HG02642 (cell line): ENCODE measurements around the gene P2RX5.
"Not testable (repeated sequence)": the region's sequence is repeated elsewhere in the genome, so short reads cannot be mapped to it uniquely, and the experiment has no call there.

Source experiments
- ATAC-seq: cut with Tn5 transposase; IDR thresholded peaks from one replicate; pipeline ENCODE4 v1.9.1; 2021; ENCODE audit warnings: mild to moderate bottlenecking; ENCODE audit not compliant: unreplicated experiment, poor library complexity

Gene P2RX5

GRCh38 chr17:3715296-3715695, 19.3 kb upstream of the P2RX5 start:
- ATAC-seq = no peak

GRCh38 chr17:3712811-3713463, 17.0 kb upstream of the P2RX5 start:
- ATAC-seq = no peak

- ATAC-seq = peak; percentile 92
These were observed 15.0 kb upstream of the P2RX5 start for GRCh38 chr17:3710951-3711383.

- ATAC-seq = no peak
These were observed 12.4 kb upstream of the P2RX5 start for GRCh38 chr17:3708366-3708765.

- ATAC-seq = not testable (repeated sequence)
These were observed 9.7 kb upstream of the P2RX5 start for GRCh38 chr17:3705718-3705984.

GRCh38 chr17:3704931-3705717, 9.2 kb upstream of the P2RX5 start:
- no peak for ATAC-seq

- not testable (repeated sequence) for ATAC-seq
These were observed 6.1 kb upstream of the P2RX5 start for GRCh38 chr17:3702041-3702539.

- no peak for ATAC-seq
These were observed 4.0 kb upstream of the P2RX5 start for GRCh38 chr17:3699951-3700350.

GRCh38 chr17:3698139-3698538, 2.2 kb upstream of the P2RX5 start:
- ATAC-seq = no peak

- ATAC-seq = no peak
These were observed 1.1 kb upstream of the P2RX5 start for GRCh38 chr17:3697103-3697476.

GRCh38 chr17:3695129-3695722, 729 bp downstream of the P2RX5 start:
- ATAC-seq = no peak

- ATAC-seq = peak; percentile 48
These were observed 2.1 kb downstream of the P2RX5 start for GRCh38 chr17:3693829-3694231.

GRCh38 chr17:3693141-3693540, 2.8 kb downstream of the P2RX5 start:
- ATAC-seq = no peak

GRCh38 chr17:3692346-3692745, 3.6 kb downstream of the P2RX5 start:
- ATAC-seq = no peak

- ATAC-seq = no peak
These were observed 4.3 kb downstream of the P2RX5 start for GRCh38 chr17:3691617-3692067.

GRCh38 chr17:3690094-3690715, 5.8 kb downstream of the P2RX5 start:
- no peak for ATAC-seq

- ATAC-seq = no peak
These were observed 6.5 kb downstream of the P2RX5 start for GRCh38 chr17:3689262-3690093.

GRCh38 chr17:3688852-3689261, 7.1 kb downstream of the P2RX5 start:
- ATAC-seq = no peak

GRCh38 chr17:3688027-3688553, 7.9 kb downstream of the P2RX5 start:
- ATAC-seq = no peak

GRCh38 chr17:3685174-3685573, 10.8 kb downstream of the P2RX5 start:
- ATAC-seq = no peak
